Neuron (in vitro differentiated cells): ENCODE measurements around the gene RNF182.
"Not testable (repeated sequence)": the region's sequence is repeated elsewhere in the genome, so short reads cannot be mapped to it uniquely, and the experiment has no call there.

Experiments used
- H2AFZ ChIP-seq: one replicate; pipeline ENCODE4 v1.6.1; 2013; ENCODE audit warnings: low read depth, mild to moderate bottlenecking, inconsistent platforms, low read length, moderate library complexity
- H3K27me3 ChIP-seq: one replicate; pipeline ENCODE4 v1.6.1; 2013; ENCODE audit warnings: low read length; ENCODE audit not compliant: insufficient read depth
- H3K36me3 ChIP-seq: one replicate; pipeline ENCODE4 v1.6.1; 2013; ENCODE audit warnings: low read length; ENCODE audit not compliant: insufficient read depth
- H3K4me1 ChIP-seq: one replicate; pipeline ENCODE4 v1.6.1; 2013; ENCODE audit warnings: low read length; ENCODE audit not compliant: insufficient read depth
- H3K4me3 ChIP-seq: 2 replicates; pipeline ENCODE4 v1.5.1; 2013; ENCODE audit warnings: mild to moderate bottlenecking, low read length, moderate library complexity
- H3K9me3 ChIP-seq: one replicate; pipeline ENCODE4 v1.6.1; 2013; ENCODE audit warnings: low read length

Gene RNF182, protein sequence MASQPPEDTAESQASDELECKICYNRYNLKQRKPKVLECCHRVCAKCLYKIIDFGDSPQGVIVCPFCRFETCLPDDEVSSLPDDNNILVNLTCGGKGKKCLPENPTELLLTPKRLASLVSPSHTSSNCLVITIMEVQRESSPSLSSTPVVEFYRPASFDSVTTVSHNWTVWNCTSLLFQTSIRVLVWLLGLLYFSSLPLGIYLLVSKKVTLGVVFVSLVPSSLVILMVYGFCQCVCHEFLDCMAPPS

GRCh38 chr6:13924949-13925881 lies at the start of gene RNF182:
RNF182 (plus strand) TSS chr6:13924952; CDS start chr6:13977120, 52,168 bp downstream.
- H3K4me3 ChIP-seq, result peak within 1 kb of the TSS; percentile 61
- H2AFZ ChIP-seq, result peak within 1 kb of the TSS; percentile 89
- H3K27me3 ChIP-seq, result peaks cover 21% of the 10 kb centered on the region
- no peaks in the 10 kb centered on the region for H3K9me3 ChIP-seq
- H3K36me3 ChIP-seq, result no peaks in the 10 kb centered on the region
- peaks cover 10% of the 10 kb centered on the region for H3K4me1 ChIP-seq

DNA sequence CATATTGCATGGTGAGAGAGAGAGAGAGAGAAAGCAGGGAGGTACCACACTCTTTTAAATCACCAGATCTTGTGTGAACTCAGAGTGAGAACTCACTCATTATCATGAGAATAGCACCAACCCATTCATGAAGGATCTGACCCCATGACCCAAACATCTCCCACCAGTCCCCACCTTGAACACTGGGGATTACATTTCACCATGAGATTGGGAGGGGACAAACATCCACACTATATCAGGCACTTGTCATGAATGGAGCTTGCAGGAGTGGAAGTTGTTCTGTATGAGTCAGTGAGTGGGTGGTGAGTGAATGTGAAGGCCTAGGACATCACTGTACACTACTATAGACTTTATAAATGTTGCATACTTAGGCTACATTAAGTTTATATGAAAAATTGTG lies 47.7 kb upstream of the RNF182 start:
- peaks cover 6% of the 10 kb centered on the region for H3K4me1 ChIP-seq
- H3K4me3 ChIP-seq, result no peak overlapping the region
- peaks cover 3% of the 10 kb centered on the region for H3K9me3 ChIP-seq
- no peak overlapping the region for H2AFZ ChIP-seq
- peaks cover 5% of the 10 kb centered on the region for H3K27me3 ChIP-seq
- no peaks in the 10 kb centered on the region for H3K36me3 ChIP-seq

GRCh38 chr6:13880061-13880663 lies 44.6 kb upstream of the RNF182 start:
- H3K27me3 ChIP-seq, H3K9me3 ChIP-seq, H3K4me1 ChIP-seq, H3K36me3 ChIP-seq, H2AFZ ChIP-seq, H3K4me3 ChIP-seq: not testable (repeated sequence)

DNA sequence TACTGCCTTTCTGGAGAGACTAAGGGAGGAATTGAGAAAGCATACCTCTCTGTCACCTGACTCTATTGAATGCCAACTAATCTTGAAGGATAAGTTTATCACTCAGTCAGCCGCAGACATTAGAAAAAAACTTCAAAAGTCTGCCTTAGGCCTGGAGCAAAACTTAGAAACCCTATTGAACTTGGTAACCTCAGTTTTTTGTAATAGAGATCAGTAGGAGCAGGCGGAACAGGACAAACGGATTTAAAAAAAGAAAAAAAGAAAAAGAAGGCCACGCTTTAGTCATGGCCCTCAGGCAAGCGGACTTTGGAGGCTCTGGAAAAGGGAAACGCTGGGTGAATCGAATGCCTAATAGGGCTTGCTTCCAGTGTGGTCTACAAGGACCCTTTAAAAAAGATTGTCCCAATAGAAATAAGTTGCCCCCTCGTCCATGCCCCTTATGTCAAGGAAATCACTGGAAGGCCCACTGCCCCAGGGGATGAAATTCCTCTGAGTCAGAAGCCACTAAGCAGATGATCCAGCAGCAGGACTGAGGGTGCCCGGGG lies 43.1 kb upstream of the RNF182 start:
- H3K4me1 ChIP-seq, result peaks cover 6% of the 10 kb centered on the region

DNA sequence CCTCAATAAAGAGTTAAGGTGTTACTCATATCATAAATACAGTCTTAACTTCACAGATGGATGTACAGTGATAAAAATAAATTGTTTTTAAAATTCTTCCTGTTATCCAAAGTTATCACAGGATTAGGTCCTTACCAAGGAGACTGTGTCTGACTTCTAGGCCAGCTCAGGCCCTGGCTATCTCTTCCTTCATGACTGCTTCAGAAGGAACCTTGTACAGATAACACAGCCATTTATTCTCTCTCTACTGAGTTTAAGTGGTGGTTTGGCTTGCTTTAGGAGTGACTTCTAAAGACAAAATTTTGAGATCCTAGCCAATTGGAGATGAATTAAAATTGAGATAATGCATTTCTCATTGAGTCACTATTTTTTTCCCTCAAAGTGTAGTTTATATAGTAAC lies 40.8 kb upstream of the RNF182 start:
- Histone ChIP-seq H3K9me3 (no peaks in the 10 kb centered on the region), H3K27me3 (no peaks in the 10 kb centered on the region), H3K4me1 (no peaks in the 10 kb centered on the region), H3K4me3 (no peak overlapping the region), H2AFZ (no peak overlapping the region), H3K36me3 (no peaks in the 10 kb centered on the region)

More for the DNA sequence above, 43.1 kb upstream of the RNF182 start:
- H3K36me3 ChIP-seq, result no peaks in the 10 kb centered on the region
- no peaks in the 10 kb centered on the region for H3K27me3 ChIP-seq
- peaks cover 3% of the 10 kb centered on the region for H3K9me3 ChIP-seq
- no peak overlapping the region for H3K4me3 ChIP-seq
- no peak overlapping the region for H2AFZ ChIP-seq

DNA sequence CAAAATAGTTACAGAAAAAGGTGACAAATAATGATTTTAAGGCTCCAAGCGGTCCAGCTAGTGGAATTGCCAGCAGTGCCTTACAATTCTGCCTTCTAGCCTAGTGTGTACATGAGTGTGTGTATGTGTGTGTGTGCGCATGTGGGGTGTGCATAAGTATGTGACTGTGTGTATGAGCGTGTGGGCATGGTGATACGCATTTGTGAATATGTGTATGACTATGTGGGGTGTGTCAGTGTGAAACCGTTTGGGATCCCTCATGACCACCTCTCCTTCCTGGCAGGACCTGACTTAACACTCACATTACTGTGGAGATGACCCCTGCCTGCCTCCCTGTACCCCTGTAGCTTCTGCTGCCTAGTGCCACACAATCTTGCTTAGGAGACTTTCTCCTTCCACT lies 40.4 kb upstream of the RNF182 start:
- Histone ChIP-seq H3K4me3 (no peak overlapping the region), H2AFZ (no peak overlapping the region), H3K27me3 (no peaks in the 10 kb centered on the region)

DNA sequence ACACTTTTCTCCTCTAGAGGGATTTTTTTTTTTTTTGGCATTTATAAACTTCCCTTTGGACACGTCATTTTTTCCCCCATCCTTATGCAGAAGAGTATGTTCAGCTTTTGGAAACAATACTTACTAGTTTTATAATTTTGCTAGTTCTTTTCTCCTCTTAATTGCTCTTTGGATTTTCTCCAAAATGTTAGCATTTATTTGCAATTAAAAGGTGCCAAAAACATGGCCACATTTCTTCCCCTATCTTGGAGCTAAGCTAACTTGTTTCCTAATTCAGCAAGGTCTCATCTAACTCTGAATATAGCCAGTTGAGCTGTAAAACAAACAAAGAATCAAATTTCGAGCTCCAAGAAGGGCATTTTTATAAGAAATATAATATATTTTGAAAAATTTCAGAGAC lies 39.2 kb upstream of the RNF182 start:
- Histone ChIP-seq H3K9me3 (no peaks in the 10 kb centered on the region), H3K4me3 (no peak overlapping the region), H3K36me3 (no peaks in the 10 kb centered on the region), H3K27me3 (no peaks in the 10 kb centered on the region), H2AFZ (no peak overlapping the region), H3K4me1 (no peaks in the 10 kb centered on the region)

More for the DNA sequence above, 40.4 kb upstream of the RNF182 start:
- Histone ChIP-seq H3K36me3 (no peaks in the 10 kb centered on the region), H3K4me1 (no peaks in the 10 kb centered on the region), H3K9me3 (no peaks in the 10 kb centered on the region)

- Histone ChIP-seq H3K27me3 (no peaks in the 10 kb centered on the region), H3K9me3 (no peaks in the 10 kb centered on the region), H3K36me3 (no peaks in the 10 kb centered on the region), H2AFZ (no peak overlapping the region), H3K4me3 (no peak overlapping the region), H3K4me1 (no peaks in the 10 kb centered on the region)
These were observed 37.8 kb upstream of the RNF182 start for GRCh38 chr6:13886949-13887348.

DNA sequence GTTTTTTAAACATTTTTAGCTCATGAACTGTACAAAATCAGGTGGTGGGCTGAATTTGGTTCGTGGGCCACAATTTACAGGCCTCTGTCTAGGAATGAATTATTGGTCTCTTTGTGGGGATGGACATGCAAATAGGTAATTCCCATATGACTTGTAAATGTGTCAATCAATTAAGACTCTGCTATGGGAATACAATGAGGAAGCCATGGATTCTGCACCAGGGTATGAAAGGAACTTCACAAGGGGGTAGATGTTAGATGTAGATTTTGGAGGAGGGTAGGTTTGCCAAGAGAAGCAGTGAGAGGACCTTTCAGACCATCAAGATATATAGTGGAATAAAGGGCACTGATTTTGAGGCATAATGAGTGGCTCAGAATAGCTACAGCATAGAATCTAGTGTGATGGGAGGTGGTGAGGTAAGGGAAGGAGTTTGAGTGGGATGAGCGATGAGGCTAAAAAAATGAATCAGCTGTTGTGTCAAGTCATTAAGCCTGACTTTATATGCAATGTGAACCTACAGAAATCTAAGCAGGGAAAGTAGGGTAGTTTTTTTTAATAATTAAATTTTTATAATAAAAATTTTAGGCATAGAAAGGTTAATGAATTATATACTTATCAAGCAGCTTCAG lies 32.6 kb upstream of the RNF182 start:
- Histone ChIP-seq H3K4me1 (no peaks in the 10 kb centered on the region), H3K4me3 (no peak overlapping the region), H2AFZ (no peak overlapping the region), H3K27me3 (no peaks in the 10 kb centered on the region), H3K36me3 (no peaks in the 10 kb centered on the region), H3K9me3 (no peaks in the 10 kb centered on the region)

DNA sequence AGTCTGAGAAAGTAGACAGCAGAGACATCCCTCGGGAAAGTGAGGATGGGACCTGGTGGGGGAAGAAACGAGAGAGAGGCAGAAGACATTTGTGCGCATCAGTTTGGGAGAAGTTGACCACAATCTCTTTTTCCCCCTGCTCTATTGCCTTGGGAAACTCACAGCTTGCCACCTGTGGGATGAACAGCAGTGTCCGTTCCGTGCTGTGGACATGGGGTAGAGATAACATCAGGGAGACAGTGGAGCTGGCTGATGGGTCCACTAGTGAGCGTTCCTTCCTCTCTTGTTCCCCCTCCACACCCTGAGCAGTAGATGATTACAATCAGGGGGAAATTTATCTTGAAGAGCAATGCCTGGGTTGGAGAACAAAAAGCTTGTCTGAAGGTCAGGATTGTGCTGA lies 21.8 kb upstream of the RNF182 start:
- H2AFZ ChIP-seq, result no peak overlapping the region
- no peak overlapping the region for H3K4me3 ChIP-seq
- H3K4me1 ChIP-seq, result no peaks in the 10 kb centered on the region
- H3K27me3 ChIP-seq, result peaks cover 7% of the 10 kb centered on the region
- H3K36me3 ChIP-seq, result no peaks in the 10 kb centered on the region
- H3K9me3 ChIP-seq, result no peaks in the 10 kb centered on the region

GRCh38 chr6:13903364-13903763 lies 21.4 kb upstream of the RNF182 start:
- H3K27me3 ChIP-seq, result peaks cover 7% of the 10 kb centered on the region
- H3K4me1 ChIP-seq, result no peaks in the 10 kb centered on the region
- no peak overlapping the region for H3K4me3 ChIP-seq
- H3K36me3 ChIP-seq, result no peaks in the 10 kb centered on the region
- no peaks in the 10 kb centered on the region for H3K9me3 ChIP-seq
- H2AFZ ChIP-seq, result no peak overlapping the region

DNA sequence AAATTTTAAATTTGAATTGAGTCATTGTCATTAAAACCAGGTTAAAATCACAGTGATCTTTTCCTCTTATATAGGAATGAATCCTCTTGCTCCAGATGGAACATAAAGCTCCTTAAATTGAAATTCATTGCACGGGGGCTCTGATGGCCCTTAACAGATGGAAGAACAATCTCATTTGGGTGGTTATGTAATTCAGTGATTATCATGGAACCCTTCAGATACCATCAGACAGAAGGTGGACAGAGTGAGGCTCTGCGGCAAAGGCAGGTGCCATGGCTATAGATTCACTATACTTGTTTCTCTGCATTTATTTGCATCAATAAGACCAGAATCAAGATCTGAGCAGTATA lies 17.8 kb upstream of the RNF182 start:
- Histone ChIP-seq H3K36me3 (no peaks in the 10 kb centered on the region), H3K27me3 (peaks cover 3% of the 10 kb centered on the region), H3K9me3 (no peaks in the 10 kb centered on the region), H3K4me1 (no peaks in the 10 kb centered on the region), H2AFZ (no peak overlapping the region), H3K4me3 (no peak overlapping the region)
